ENCODE data around the gene RSPRY1. TPM values are rescaled to one million over a fixed set of nuclear protein-coding genes. Genes with fewer than 3 reads are reported as not detected.
A peak's percentile ranks its signal among the peaks of the same experiment; 100 is the strongest.

The RSPRY1 gene
- total and polyA plus RNA-seq, 12 donors = 7.7 to 43.5 (median 25.5) TPM

GRCh38 chr16:57268804-57269800, 83.0 kb downstream of the RSPRY1 start:
- TF ChIP-seq CTCF (IDR thresholded peaks at IDR 0.05) (no peak), POLR2A (IDR thresholded peaks at IDR 0.05) (peak in 1 of 2 donors; percentile 40)
- Histone ChIP-seq H3K4me1 (replicated peaks in 1 of 2) (no peaks in the 10 kb centered on the region), H3K9me3 (replicated peaks in 1 of 3) (no peaks in the 10 kb centered on the region), H3K36me3 (replicated peaks in 1 of 2) (no peaks in the 10 kb centered on the region), H3K27ac (peak overlapping the region in 1 of 5 donors; percentile 26), H3K27me3 (no peaks in the 10 kb centered on the region), H3K4me3 (no peak overlapping the region)
- WGBS, 4 donors = 56 to 72% (median 65%) methylated on average over 10 to 14 of the region's 14 CpGs
- intact Hi-C loops (cut with DNase I) = no loop called here
- peak in 6 of 7 donors; percentile 48 to 87 (median 67) for DNase-seq

- Histone ChIP-seq H3K4me3 (no peak overlapping the region), H3K4me1 (replicated peaks in 1 of 2) (no peaks in the 10 kb centered on the region), H3K27ac (no peak overlapping the region), H3K9me3 (replicated peaks in 1 of 3) (no peaks in the 10 kb centered on the region), H3K27me3 (no peaks in the 10 kb centered on the region), H3K36me3 (replicated peaks in 1 of 2) (no peaks in the 10 kb centered on the region)
- intact Hi-C loops (cut with DNase I) = no loop called here
- TF ChIP-seq POLR2A (IDR thresholded peaks at IDR 0.05) (no peak), CTCF (IDR thresholded peaks at IDR 0.05) (no peak)
- no peak for DNase-seq
- 80 to 86% (median 84%) methylated on average over 10 to 25 of the region's 25 CpGs for WGBS, 4 donors
Measured at GRCh38 chr16:57270221-57271062, 84.3 kb downstream of the RSPRY1 start.

- Histone ChIP-seq H3K4me1 (replicated peaks in 1 of 2) (peaks cover 0 to 3% of the 10 kb centered on the region in 2 donors), H3K27ac (no peak overlapping the region)
- intact Hi-C loops (cut with DNase I) = no loop called here
Measured at GRCh38 chr16:57271063-57271345, 84.9 kb downstream of the RSPRY1 start.

More at GRCh38 chr16:57271063-57271345, 84.9 kb downstream of the RSPRY1 start:
- TF ChIP-seq CTCF (IDR thresholded peaks at IDR 0.05) (no peak), POLR2A (IDR thresholded peaks at IDR 0.05) (no peak)
- H3K36me3 ChIP-seq (replicated peaks in 1 of 2) = no peaks in the 10 kb centered on the region
- no peaks in the 10 kb centered on the region for H3K27me3 ChIP-seq
- H3K4me3 ChIP-seq = no peak overlapping the region
- no peaks in the 10 kb centered on the region for H3K9me3 ChIP-seq (replicated peaks in 1 of 3)
- DNase-seq = no peak
- WGBS, 4 donors = 85 to 90% (median 87%) methylated on average over 4 to 7 of the region's 7 CpGs

Data from adrenal gland (tissue), 12 donors.